Left lung (tissue), 10 donors: Measurements from ENCODE around the gene ADGRF1. TPM values are rescaled to one million over a fixed set of nuclear protein-coding genes. Genes with fewer than 3 reads are reported as not detected.

ENCODE experiments used
- ATAC-seq: fragments of 200-7000 bp; cut with Tn5 transposase; one replicate; pipeline ENCODE4 v1.9.1; 2020; ENCODE audit warnings: moderate library complexity
- DNase-seq, 4 donors: peaks; one replicate each; pipeline ENCODE4 v3.0.0-alpha.2; 2013 to 2020
- H3K27ac ChIP-seq, 2 donors: fragments of 200-600 bp; sonication (generic) in 1 of 2; one replicate each; pipeline versions ENCODE4 v1.5.0 to v1.8.0; 2020 to 2021
- H3K27me3 ChIP-seq, 2 donors: fragments of 200-600 bp; sonication (generic) in 1 of 2; one replicate each; pipeline versions ENCODE4 v1.5.0 to v1.8.0; 2020 to 2021
- H3K36me3 ChIP-seq, 2 donors: fragments of 200-600 bp; sonication (generic) in 1 of 2; one replicate each; pipeline versions ENCODE4 v1.5.0 to v1.8.0; 2020 to 2021
- H3K4me1 ChIP-seq, 2 donors: fragments of 200-600 bp; one replicate each; pipeline ENCODE4 v1.8.0; 2021
- H3K4me3 ChIP-seq, 2 donors: fragments of 200-600 bp; sonication (generic) in 1 of 2; one replicate each; pipeline versions ENCODE4 v1.5.0 to v1.8.0; 2020 to 2021; ENCODE audit warnings: mild to moderate bottlenecking in 1 of 2
- H3K9me3 ChIP-seq, 2 donors: fragments of 200-600 bp; sonication (generic) in 1 of 2; one replicate each; pipeline versions ENCODE4 v1.5.0 to v1.8.0; 2020 to 2021
- CTCF ChIP-seq, 2 donors: fragments of 200-600 bp; sonication (generic) in 1 of 2; IDR thresholded peaks; one replicate each; pipeline versions ENCODE4 v1.5.0 to v1.8.0; 2021; ENCODE audit warnings: antibody characterized with exemption in 2 of 2
- intact Hi-C, 2 donors: fragments of 100-400 bp; cut with DNase I; formaldehyde crosslinking; loops; one replicate each; pipeline versions ENCODE4 v1.11.2 to v1.14.2; 2022
- polyA plus RNA-seq, 6 donors: library from polyadenylated mRNA; unstranded; fragments of 120-200 nt; gene quantifications; one replicate each; pipeline ENCODE4 v1.2.1, GENCODE V29; 2013; ENCODE audit not compliant: insufficient read length in 6 of 6
- total RNA-seq, 2 donors: library from RNA; stranded (reverse); fragmentation: NEBNext Ultra II Directional; extraction: Animal tissue kit (Norgen Biotek cat#: 25700); gene quantifications; one replicate each; pipeline ENCODE4 v1.2.1, GENCODE V29; 2021
- donor health status: DM: no; HTN: yes; CAD: no.
- donor health status: DM: no; HTN: no; CAD: no.

Gene ADGRF1
- total and polyA plus RNA-seq, 8 donors: 0.21 to 30.0 (median 0.44) TPM

GRCh38 chr6:46972531-46972930, 69.6 kb downstream of the ADGRF1 start:
- intact Hi-C loops: no loop called here
- Histone ChIP-seq H3K27me3 (no peaks in the 10 kb centered on the region), H3K9me3 (no peaks in the 10 kb centered on the region), H3K4me3 (no peak overlapping the region), H3K27ac (peak overlapping the region in 1 of 2 donors; percentile 18), H3K36me3 (no peaks in the 10 kb centered on the region), H3K4me1 (no peaks in the 10 kb centered on the region)
- no peak for TF ChIP-seq CTCF (IDR thresholded peaks at IDR 0.05)
- peak; percentile 34 for ATAC-seq
- no peak for DNase-seq

DNA sequence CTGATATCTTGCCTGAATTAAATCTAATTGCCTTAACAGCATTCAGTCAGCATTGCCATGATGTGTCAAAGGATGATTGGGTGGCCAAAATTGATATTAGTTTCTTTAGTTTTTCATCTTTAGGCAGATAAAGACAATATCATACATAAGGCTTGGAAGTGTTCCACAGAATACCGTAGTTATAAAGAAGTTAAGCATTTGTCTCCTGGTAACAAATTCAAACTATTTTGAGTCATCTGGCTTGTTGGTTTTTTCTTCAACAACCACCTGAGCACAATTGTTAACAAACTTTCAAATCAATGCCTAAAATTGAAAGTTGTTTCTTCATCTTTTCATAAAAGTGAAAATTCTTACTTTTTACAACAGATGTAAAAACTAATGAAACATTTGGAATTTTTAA, 72.9 kb downstream of the ADGRF1 start:
- Histone ChIP-seq H3K27ac (no peak overlapping the region), H3K36me3 (no peaks in the 10 kb centered on the region), H3K4me3 (no peak overlapping the region), H3K9me3 (no peaks in the 10 kb centered on the region), H3K4me1 (peaks cover 0 to 8% of the 10 kb centered on the region in 2 donors), H3K27me3 (no peaks in the 10 kb centered on the region)
- intact Hi-C loops: no loop called here
- no peak for TF ChIP-seq CTCF (IDR thresholded peaks at IDR 0.05)
- DNase-seq: no peak
- ATAC-seq: no peak

GRCh38 chr6:46967826-46968349, 74.2 kb downstream of the ADGRF1 start:
- Histone ChIP-seq H3K36me3 (no peaks in the 10 kb centered on the region), H3K9me3 (no peaks in the 10 kb centered on the region), H3K27me3 (no peaks in the 10 kb centered on the region), H3K27ac (no peak overlapping the region), H3K4me3 (no peak overlapping the region), H3K4me1 (peaks cover 0 to 8% of the 10 kb centered on the region in 2 donors)
- intact Hi-C loops: no loop called here
- ATAC-seq (no peak), DNase-seq (no peak)
- no peak for TF ChIP-seq CTCF (IDR thresholded peaks at IDR 0.05)

- Histone ChIP-seq H3K27me3 (no peaks in the 10 kb centered on the region), H3K9me3 (no peaks in the 10 kb centered on the region), H3K4me1 (peaks cover 4 to 8% of the 10 kb centered on the region in 2 donors), H3K36me3 (no peaks in the 10 kb centered on the region), H3K4me3 (no peak overlapping the region), H3K27ac (peak overlapping the region in 1 of 2 donors; percentile 26)
- intact Hi-C loops: no loop called here
- no peak for DNase-seq
- TF ChIP-seq CTCF (IDR thresholded peaks at IDR 0.05): no peak
- ATAC-seq: peak; percentile 79
These were observed 77.2 kb downstream of the ADGRF1 start for GRCh38 chr6:46964716-46965519.

DNA sequence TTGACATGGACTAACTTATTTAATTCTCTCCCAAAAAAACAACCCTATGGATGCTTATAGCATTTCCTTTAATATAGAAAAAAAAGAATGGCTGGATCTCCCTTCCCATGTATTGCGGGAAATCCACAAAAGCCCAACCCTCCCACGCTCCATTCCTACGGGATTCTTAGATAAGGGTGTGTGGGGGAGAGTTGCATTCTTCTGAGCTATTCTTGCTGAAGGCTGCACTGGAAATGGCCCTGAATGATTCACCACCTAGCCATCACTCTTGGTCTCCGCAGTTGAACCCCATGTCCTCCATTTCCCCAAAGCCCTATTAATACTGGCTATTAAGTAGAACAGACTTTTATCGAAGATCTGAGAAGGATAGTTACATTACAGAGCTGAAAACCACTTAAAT, 78.5 kb downstream of the ADGRF1 start:
- Histone ChIP-seq H3K27ac (no peak overlapping the region), H3K36me3 (no peaks in the 10 kb centered on the region), H3K4me1 (peaks cover 4 to 8% of the 10 kb centered on the region in 2 donors), H3K9me3 (no peaks in the 10 kb centered on the region), H3K4me3 (no peak overlapping the region), H3K27me3 (no peaks in the 10 kb centered on the region)
- no peak for DNase-seq
- TF ChIP-seq CTCF (IDR thresholded peaks at IDR 0.05): no peak
- intact Hi-C loops: no loop called here
- peak; percentile 43 for ATAC-seq
